Muscle of leg (tissue), 11 donors: ENCODE data around the gene PCSK5. TPM values are rescaled to one million over a fixed set of nuclear protein-coding genes. Genes with fewer than 3 reads are reported as not detected.
"Not testable (repeated sequence)": the region's sequence is repeated elsewhere in the genome, so short reads cannot be mapped to it uniquely, and the experiment has no call there.

ENCODE experiments used
- DNase-seq: peaks from one replicate; pipeline ENCODE4 v3.0.0; 2013
- H3K27ac ChIP-seq: one replicate; pipeline ENCODE4 v1.5.1; 2013; ENCODE audit warnings: mild to moderate bottlenecking, low read length, control low read depth
- H3K27me3 ChIP-seq: one replicate; pipeline ENCODE4 v1.6.1; 2013; ENCODE audit warnings: low read length; ENCODE audit not compliant: control insufficient read depth, insufficient read depth
- H3K36me3 ChIP-seq: one replicate; pipeline ENCODE4 v1.6.1; 2013; ENCODE audit warnings: low read length; ENCODE audit not compliant: control insufficient read depth, insufficient read depth
- H3K4me1 ChIP-seq: one replicate; pipeline ENCODE4 v1.6.1; 2013; ENCODE audit warnings: low read length; ENCODE audit not compliant: control insufficient read depth, insufficient read depth
- H3K4me3 ChIP-seq: one replicate; pipeline ENCODE4 v1.5.1; 2013; ENCODE audit warnings: low read length, control low read depth
- H3K9me3 ChIP-seq: replicated peaks from 2 replicates; pipeline ENCODE4 v1.6.1; 2013; ENCODE audit warnings: low read depth, low read length; ENCODE audit not compliant: control insufficient read depth
- WGBS: methylation state at CpG from one replicate; pipeline ENCODE4 v1.1.5; 2013; ENCODE audit warnings: missing lambda C conversion rate; ENCODE audit not compliant: insufficient coverage; 5-methylcytosine and 5-hydroxymethylcytosine counted together
- polyA plus RNA-seq, 8 donors: library from polyadenylated mRNA; unstranded; fragments of 120-200 nt; gene quantifications; one replicate each; pipeline versions ENCODE4 v1.2.1 to v1.2.3, GENCODE V29; 2013; ENCODE audit warnings: inconsistent platforms in 1 of 8, low replicate concordance in 1 of 8; ENCODE audit not compliant: insufficient read length in 8 of 8, insufficient read depth in 1 of 8
- total RNA-seq: library from RNA; stranded (reverse); fragments of 120-200 nt; gene quantifications from one replicate; pipeline ENCODE4 v1.2.4, GENCODE V29; 2013

Gene PCSK5
- total and polyA plus RNA-seq, 9 donors, result 12.9 to 22.1 (median 16.7) TPM

- no CpG with 5 or more reads among the region's 4 CpGs for WGBS
- no peak overlapping the region for H3K27ac ChIP-seq
- H3K9me3 ChIP-seq, result no peaks in the 10 kb centered on the region
- no peaks in the 10 kb centered on the region for H3K27me3 ChIP-seq
- H3K4me1 ChIP-seq, result no peaks in the 10 kb centered on the region
- no peaks in the 10 kb centered on the region for H3K36me3 ChIP-seq
- H3K4me3 ChIP-seq, result no peak overlapping the region
- DNase-seq, result no peak
Measured at GRCh38 chr9:75864266-75864665, 26.2 kb upstream of the PCSK5 start.

- peak; percentile 66 for DNase-seq
- H3K4me1 ChIP-seq, result no peaks in the 10 kb centered on the region
- no peak overlapping the region for H3K4me3 ChIP-seq
- WGBS, result 25% methylated on average over 2 of the region's 2 CpGs
- no peaks in the 10 kb centered on the region for H3K27me3 ChIP-seq
- no peak overlapping the region for H3K27ac ChIP-seq
- no peaks in the 10 kb centered on the region for H3K36me3 ChIP-seq
- H3K9me3 ChIP-seq, result no peaks in the 10 kb centered on the region
Measured at GRCh38 chr9:75866273-75866871, 24.1 kb upstream of the PCSK5 start.

- not testable (repeated sequence) for H3K4me1 ChIP-seq, H3K4me3 ChIP-seq, H3K36me3 ChIP-seq, H3K9me3 ChIP-seq, H3K27me3 ChIP-seq, H3K27ac ChIP-seq, DNase-seq
- no CpG with 5 or more reads among the region's 2 CpGs for WGBS
Measured at GRCh38 chr9:75868526-75868925, 21.9 kb upstream of the PCSK5 start.

GRCh38 chr9:75869236-75869635 lies 21.2 kb upstream of the PCSK5 start:
- Histone ChIP-seq H3K4me3 (no peak overlapping the region), H3K9me3 (no peaks in the 10 kb centered on the region), H3K27ac (no peak overlapping the region), H3K27me3 (no peaks in the 10 kb centered on the region), H3K36me3 (no peaks in the 10 kb centered on the region), H3K4me1 (no peaks in the 10 kb centered on the region)
- no CpG with 5 or more reads among the region's 3 CpGs for WGBS
- DNase-seq, result peak; percentile 7

GRCh38 chr9:75870450-75870849 lies 20.0 kb upstream of the PCSK5 start:
- Histone ChIP-seq H3K4me1 (no peaks in the 10 kb centered on the region), H3K4me3 (no peak overlapping the region), H3K27ac (no peak overlapping the region), H3K27me3 (no peaks in the 10 kb centered on the region), H3K9me3 (no peaks in the 10 kb centered on the region), H3K36me3 (no peaks in the 10 kb centered on the region)
- WGBS, result 83% methylated on average over 1 of the region's 1 CpG
- no peak for DNase-seq

- Histone ChIP-seq H3K27ac (no peak overlapping the region), H3K4me3 (no peak overlapping the region), H3K27me3 (no peaks in the 10 kb centered on the region), H3K4me1 (no peaks in the 10 kb centered on the region), H3K9me3 (no peaks in the 10 kb centered on the region), H3K36me3 (no peaks in the 10 kb centered on the region)
- no CpG with 5 or more reads among the region's 5 CpGs for WGBS
- no peak for DNase-seq
Measured at GRCh38 chr9:75871624-75872023, 18.8 kb upstream of the PCSK5 start.

- WGBS, result 86% methylated on average over 1 of the region's 1 CpG
- H3K27ac ChIP-seq, result no peak overlapping the region
- no peaks in the 10 kb centered on the region for H3K4me1 ChIP-seq
- H3K9me3 ChIP-seq, result no peaks in the 10 kb centered on the region
- no peak overlapping the region for H3K4me3 ChIP-seq
- no peaks in the 10 kb centered on the region for H3K27me3 ChIP-seq
- no peaks in the 10 kb centered on the region for H3K36me3 ChIP-seq
- DNase-seq, result peak; percentile 15
Measured at GRCh38 chr9:75873712-75874111, 16.8 kb upstream of the PCSK5 start.

- no peaks in the 10 kb centered on the region for H3K36me3 ChIP-seq
- H3K9me3 ChIP-seq, result no peaks in the 10 kb centered on the region
- 80% methylated on average over 1 of the region's 11 CpGs for WGBS
- no peaks in the 10 kb centered on the region for H3K27me3 ChIP-seq
- H3K4me1 ChIP-seq, result no peaks in the 10 kb centered on the region
- H3K27ac ChIP-seq, result no peak overlapping the region
- no peak for DNase-seq
- no peak overlapping the region for H3K4me3 ChIP-seq
Measured at GRCh38 chr9:75876999-75877640, 13.4 kb upstream of the PCSK5 start.

- Histone ChIP-seq H3K4me1 (no peaks in the 10 kb centered on the region), H3K27ac (no peak overlapping the region), H3K9me3 (no peaks in the 10 kb centered on the region), H3K36me3 (no peaks in the 10 kb centered on the region), H3K4me3 (no peak overlapping the region), H3K27me3 (no peaks in the 10 kb centered on the region)
- no CpG with 5 or more reads among the region's 2 CpGs for WGBS
- no peak for DNase-seq
Measured at GRCh38 chr9:75878488-75878860, 12.0 kb upstream of the PCSK5 start.

- WGBS, result no CpG with 5 or more reads among the region's 1 CpG
- DNase-seq, result no peak
- H3K9me3 ChIP-seq, result no peaks in the 10 kb centered on the region
- no peak overlapping the region for H3K27ac ChIP-seq
- H3K36me3 ChIP-seq, result no peaks in the 10 kb centered on the region
- H3K4me3 ChIP-seq, result no peak overlapping the region
- H3K27me3 ChIP-seq, result no peaks in the 10 kb centered on the region
- H3K4me1 ChIP-seq, result no peaks in the 10 kb centered on the region
Measured at GRCh38 chr9:75880618-75881017, 9.9 kb upstream of the PCSK5 start.

GRCh38 chr9:75881761-75882160 lies 8.7 kb upstream of the PCSK5 start:
- WGBS, result no CpG with 5 or more reads among the region's 1 CpG
- H3K27me3 ChIP-seq, result no peaks in the 10 kb centered on the region
- no peak for DNase-seq
- H3K27ac ChIP-seq, result no peak overlapping the region
- no peak overlapping the region for H3K4me3 ChIP-seq
- H3K9me3 ChIP-seq, result no peaks in the 10 kb centered on the region
- H3K4me1 ChIP-seq, result no peaks in the 10 kb centered on the region
- H3K36me3 ChIP-seq, result no peaks in the 10 kb centered on the region
